ENCODE results near the gene FCRLA. TPM values are rescaled to one million over a fixed set of nuclear protein-coding genes. Genes with fewer than 3 reads are reported as not detected.
A peak's percentile ranks its signal among the peaks of the same experiment; 100 is the strongest.

Gene FCRLA
- total RNA-seq, 1 experiment from 2014 or later = not detected

DNA sequence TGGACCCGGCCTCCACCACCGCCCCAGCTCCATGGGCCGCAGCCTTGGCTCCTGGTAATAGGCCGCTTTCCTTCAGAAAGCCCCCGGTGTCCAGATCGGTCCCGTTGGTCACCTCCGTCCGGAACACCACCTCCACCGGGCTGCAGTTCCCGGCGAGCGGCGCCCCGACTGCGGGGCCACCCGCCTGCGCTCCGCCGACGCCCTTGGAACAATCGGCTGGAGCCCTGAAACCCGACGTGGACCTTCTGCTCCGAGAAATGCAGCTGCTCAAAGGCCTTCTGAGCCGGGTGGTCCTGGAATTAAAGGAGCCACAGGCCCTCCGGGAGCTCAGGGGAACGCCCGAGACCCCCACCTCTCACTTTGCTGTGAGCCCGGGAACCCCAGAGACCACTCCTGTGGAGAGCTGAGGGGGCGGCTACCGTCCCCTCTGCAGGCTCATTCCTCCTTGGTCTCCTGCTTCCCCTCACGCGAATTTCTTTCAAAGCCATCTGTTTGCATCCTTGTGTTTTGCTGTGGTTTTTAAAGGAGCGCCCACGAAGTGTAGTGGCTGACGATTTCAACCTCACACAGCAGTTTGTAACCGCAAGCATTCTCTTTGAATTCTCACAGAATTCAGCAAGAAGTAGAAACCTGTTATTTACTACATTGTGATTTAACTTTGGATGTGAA, 20.4 kb downstream of the FCRLA start:
- Mint-ChIP-seq H3K4me3 (ENCODE audit: low read depth, unreplicated experiment) (peak overlapping the region; percentile 80), H3K27ac (ENCODE audit: unreplicated experiment) (peak overlapping the region; percentile 69), H3K9me3 (ENCODE audit: low read depth, unreplicated experiment) (no peaks in the 10 kb centered on the region), H3K27me3 (ENCODE audit: unreplicated experiment) (no peaks in the 10 kb centered on the region), H3K36me3 (ENCODE audit: insufficient read depth, unreplicated experiment) (peaks cover 33% of the 10 kb centered on the region), H3K4me1 (ENCODE audit: low read depth, unreplicated experiment) (peaks cover 67% of the 10 kb centered on the region)
- TF ChIP-seq, protein P1, sequence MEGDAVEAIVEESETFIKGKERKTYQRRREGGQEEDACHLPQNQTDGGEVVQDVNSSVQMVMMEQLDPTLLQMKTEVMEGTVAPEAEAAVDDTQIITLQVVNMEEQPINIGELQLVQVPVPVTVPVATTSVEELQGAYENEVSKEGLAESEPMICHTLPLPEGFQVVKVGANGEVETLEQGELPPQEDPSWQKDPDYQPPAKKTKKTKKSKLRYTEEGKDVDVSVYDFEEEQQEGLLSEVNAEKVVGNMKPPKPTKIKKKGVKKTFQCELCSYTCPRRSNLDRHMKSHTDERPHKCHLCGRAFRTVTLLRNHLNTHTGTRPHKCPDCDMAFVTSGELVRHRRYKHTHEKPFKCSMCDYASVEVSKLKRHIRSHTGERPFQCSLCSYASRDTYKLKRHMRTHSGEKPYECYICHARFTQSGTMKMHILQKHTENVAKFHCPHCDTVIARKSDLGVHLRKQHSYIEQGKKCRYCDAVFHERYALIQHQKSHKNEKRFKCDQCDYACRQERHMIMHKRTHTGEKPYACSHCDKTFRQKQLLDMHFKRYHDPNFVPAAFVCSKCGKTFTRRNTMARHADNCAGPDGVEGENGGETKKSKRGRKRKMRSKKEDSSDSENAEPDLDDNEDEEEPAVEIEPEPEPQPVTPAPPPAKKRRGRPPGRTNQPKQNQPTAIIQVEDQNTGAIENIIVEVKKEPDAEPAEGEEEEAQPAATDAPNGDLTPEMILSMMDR (IDR thresholded peaks at IDR 0.05; ENCODE audit: unreplicated experiment) = no peak
- TSS peak; percentile 96 for BruUV-seq (replicated peaks)
- DNase-seq = no peak
- intact Hi-C loops (cut with micrococcal nuclease; ENCODE audit: unreplicated experiment) = no loop called here
- CTCF ChIA-PET = interaction anchor here (0.6 to 1.7 kb wide), 3 partner anchors 9 to 12 kb away, joined by 5 to 8 read pairs (median 6); no protein-coding TSS in a partner anchor

DNA sequence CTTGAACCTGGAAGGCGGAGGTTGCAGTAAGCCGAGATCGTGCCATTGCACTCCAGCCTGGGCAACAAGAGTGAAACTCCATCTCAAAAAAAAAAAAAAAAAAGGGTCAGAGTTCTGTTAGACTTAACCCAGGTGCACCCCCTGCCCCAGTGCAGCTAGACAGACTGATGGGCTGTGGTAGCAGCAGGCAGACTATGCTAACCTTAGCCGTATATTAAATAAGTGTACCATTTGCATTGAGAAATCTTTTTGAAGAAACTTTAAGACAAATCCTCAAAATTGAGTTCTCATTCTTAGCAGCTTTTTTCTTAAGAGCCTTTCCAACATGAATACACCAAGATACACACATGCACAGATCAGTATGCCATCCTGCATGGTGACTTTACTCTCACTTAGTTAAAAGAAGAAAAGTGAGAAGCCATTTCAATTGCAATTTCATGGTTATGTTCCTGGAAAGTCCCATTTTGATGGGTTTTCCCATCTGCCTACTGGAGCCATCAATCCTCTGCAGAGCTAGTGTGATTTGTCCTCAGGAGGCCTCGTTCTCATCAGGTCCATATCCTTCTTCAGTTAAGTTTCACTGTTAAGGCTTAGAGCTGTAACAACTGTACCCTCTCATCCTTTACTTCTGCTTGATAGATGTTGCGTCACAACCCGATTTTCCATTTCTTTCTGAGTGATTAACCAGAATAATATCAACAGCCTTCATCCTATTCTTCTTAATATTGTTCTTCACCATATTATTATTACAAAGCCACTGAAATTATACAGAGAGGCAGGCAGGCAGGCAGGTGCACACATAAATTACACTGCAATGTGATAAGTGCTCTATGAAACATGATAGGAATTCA, 21.6 kb downstream of the FCRLA start:
- CTCF ChIA-PET = interaction anchor here (0.6 kb wide), 1 partner anchor 9 kb away, joined by 5 read pairs; no protein-coding TSS in a partner anchor
- H3K4me3 Mint-ChIP-seq (ENCODE audit: low read depth, unreplicated experiment) = no peak overlapping the region
- no TSS peak for BruUV-seq (replicated peaks)

DNA sequence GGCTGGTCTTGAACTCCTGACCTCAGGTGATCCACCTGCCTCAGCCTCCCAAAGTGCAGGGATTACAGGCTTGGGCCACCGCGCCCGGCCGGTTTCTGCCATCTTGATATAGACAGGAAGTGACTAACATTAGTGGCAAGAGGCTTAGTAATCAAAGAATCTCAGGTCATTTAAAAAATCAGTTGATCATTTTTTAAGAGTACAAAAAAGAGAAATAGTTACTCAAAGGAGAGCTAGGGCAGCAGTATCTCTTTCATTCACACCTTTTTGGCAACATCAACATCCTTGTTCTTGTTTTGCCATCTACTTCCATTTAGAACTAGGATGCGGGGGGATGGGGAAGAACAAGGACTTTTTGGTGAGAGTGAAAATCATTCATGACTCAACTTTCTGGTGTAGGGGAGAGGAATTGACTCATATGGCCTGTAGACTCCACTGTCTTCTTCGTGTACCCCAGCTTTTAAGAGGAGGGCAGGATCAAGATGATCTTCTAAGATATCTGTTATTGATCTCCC, 23.1 kb downstream of the FCRLA start:
- BruUV-seq (replicated peaks) = no TSS peak
- H3K9me3 Mint-ChIP-seq (ENCODE audit: low read depth, unreplicated experiment) = no peaks in the 10 kb centered on the region
- TF ChIP-seq, protein P1 (IDR thresholded peaks at IDR 0.05; ENCODE audit: unreplicated experiment) = no peak
- H3K4me3 Mint-ChIP-seq (ENCODE audit: low read depth, unreplicated experiment) = no peak overlapping the region
- intact Hi-C loops (cut with micrococcal nuclease; ENCODE audit: unreplicated experiment) = no loop called here
- peaks cover 29% of the 10 kb centered on the region for H3K36me3 Mint-ChIP-seq (ENCODE audit: insufficient read depth, unreplicated experiment)
- CTCF ChIA-PET = no interaction called here
- peak overlapping the region; percentile 17 for H3K27ac Mint-ChIP-seq (ENCODE audit: unreplicated experiment)
- DNase-seq = peak; percentile 27
- no peaks in the 10 kb centered on the region for H3K27me3 Mint-ChIP-seq (ENCODE audit: unreplicated experiment)
- H3K4me1 Mint-ChIP-seq (ENCODE audit: low read depth, unreplicated experiment) = peaks cover 66% of the 10 kb centered on the region

More for the DNA sequence above, 21.6 kb downstream of the FCRLA start:
- H3K36me3 Mint-ChIP-seq (ENCODE audit: insufficient read depth, unreplicated experiment) = peaks cover 33% of the 10 kb centered on the region
- H3K27ac Mint-ChIP-seq (ENCODE audit: unreplicated experiment) = no peak overlapping the region
- intact Hi-C loops (cut with micrococcal nuclease; ENCODE audit: unreplicated experiment) = no loop called here
- no peaks in the 10 kb centered on the region for H3K9me3 Mint-ChIP-seq (ENCODE audit: low read depth, unreplicated experiment)
- peaks cover 71% of the 10 kb centered on the region for H3K4me1 Mint-ChIP-seq (ENCODE audit: low read depth, unreplicated experiment)
- H3K27me3 Mint-ChIP-seq (ENCODE audit: unreplicated experiment) = no peaks in the 10 kb centered on the region
- no peak for DNase-seq
- TF ChIP-seq, protein P1 (IDR thresholded peaks at IDR 0.05; ENCODE audit: unreplicated experiment) = no peak

DNA sequence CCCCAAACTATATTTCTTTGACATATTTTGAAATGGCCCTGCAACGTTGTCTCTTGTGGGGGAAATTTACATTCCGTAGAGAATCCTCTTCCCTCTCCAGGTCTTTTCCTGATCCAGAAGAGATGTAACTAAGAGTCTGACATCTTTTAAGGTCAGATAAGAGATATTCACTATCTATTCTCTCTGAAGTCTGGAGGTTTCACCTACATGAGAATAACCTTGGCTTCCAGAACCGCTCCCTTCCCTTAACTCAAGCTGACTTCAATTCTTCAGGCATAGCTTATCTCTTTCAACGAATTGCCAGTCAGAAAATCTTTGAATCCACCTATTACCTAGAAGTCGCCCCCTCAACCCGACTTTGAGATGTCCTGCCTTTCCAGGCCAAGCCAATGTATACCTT, 24.2 kb downstream of the FCRLA start:
- Mint-ChIP-seq H3K4me3 (ENCODE audit: low read depth, unreplicated experiment) (no peak overlapping the region), H3K27ac (ENCODE audit: unreplicated experiment) (no peak overlapping the region), H3K4me1 (ENCODE audit: low read depth, unreplicated experiment) (peaks cover 70% of the 10 kb centered on the region), H3K27me3 (ENCODE audit: unreplicated experiment) (no peaks in the 10 kb centered on the region), H3K36me3 (ENCODE audit: insufficient read depth, unreplicated experiment) (peaks cover 19% of the 10 kb centered on the region), H3K9me3 (ENCODE audit: low read depth, unreplicated experiment) (no peaks in the 10 kb centered on the region)
- intact Hi-C loops (cut with micrococcal nuclease; ENCODE audit: unreplicated experiment) = no loop called here
- no TSS peak for BruUV-seq (replicated peaks)
- CTCF ChIA-PET = no interaction called here
- DNase-seq = no peak
- TF ChIP-seq, protein P1 (IDR thresholded peaks at IDR 0.05; ENCODE audit: unreplicated experiment) = no peak
